ENCODE measurements around the gene ITPRIP.
A peak's percentile ranks its signal among the peaks of the same experiment; 100 is the strongest.

DNA sequence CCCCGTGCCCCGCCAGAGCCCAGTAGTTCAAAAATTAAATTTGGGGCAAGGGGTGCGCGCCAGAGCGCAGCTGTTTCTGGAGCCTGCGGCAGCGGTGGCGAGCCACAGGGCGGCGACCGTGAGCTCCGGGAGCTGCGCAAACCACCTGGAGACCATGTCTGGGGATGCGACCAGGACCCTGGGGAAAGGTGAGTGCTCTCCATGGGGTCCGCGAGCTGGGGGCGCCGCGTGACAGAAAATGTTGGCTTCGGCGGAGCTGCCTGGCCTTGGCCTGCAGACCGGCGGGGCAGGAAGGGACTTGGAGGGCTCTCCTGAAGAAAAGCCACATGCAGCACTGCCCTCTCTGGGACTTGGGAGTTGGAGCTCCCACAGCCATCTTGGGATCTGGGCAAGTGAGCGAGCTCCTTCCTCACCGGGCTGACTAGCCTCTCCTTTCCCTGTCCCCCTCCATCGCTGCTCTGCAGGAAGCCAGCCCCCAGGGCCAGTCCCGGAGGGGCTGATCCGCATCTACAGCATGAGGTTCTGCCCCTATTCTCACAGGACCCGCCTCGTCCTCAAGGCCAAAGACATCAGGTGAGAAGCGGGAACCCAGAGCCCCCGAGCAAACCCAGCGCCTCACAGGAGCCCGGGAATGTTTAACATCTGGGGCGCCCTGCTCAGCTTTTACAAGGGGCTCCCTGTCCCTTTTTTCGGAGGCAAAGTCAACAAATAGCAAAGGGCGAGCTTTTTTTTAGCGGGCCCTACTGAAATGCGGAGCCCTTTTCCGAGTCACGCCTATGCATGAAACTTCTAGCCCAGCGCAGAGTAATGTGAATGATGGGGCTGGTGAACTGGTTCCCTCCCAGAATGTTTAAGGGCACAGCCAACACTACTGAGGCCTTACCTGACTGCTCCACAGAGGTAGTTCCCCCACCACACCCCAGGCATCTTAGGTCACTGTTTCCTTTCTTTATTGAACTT lies 63.2 kb downstream of the ITPRIP start:
- TF ChIP-seq, protein P1, sequence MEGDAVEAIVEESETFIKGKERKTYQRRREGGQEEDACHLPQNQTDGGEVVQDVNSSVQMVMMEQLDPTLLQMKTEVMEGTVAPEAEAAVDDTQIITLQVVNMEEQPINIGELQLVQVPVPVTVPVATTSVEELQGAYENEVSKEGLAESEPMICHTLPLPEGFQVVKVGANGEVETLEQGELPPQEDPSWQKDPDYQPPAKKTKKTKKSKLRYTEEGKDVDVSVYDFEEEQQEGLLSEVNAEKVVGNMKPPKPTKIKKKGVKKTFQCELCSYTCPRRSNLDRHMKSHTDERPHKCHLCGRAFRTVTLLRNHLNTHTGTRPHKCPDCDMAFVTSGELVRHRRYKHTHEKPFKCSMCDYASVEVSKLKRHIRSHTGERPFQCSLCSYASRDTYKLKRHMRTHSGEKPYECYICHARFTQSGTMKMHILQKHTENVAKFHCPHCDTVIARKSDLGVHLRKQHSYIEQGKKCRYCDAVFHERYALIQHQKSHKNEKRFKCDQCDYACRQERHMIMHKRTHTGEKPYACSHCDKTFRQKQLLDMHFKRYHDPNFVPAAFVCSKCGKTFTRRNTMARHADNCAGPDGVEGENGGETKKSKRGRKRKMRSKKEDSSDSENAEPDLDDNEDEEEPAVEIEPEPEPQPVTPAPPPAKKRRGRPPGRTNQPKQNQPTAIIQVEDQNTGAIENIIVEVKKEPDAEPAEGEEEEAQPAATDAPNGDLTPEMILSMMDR (conservative IDR thresholded peaks at IDR 0.05 in 1 of 2, IDR thresholded peaks at IDR 0.05 in 1 of 2; ENCODE audit: low read depth in 1 of 2, low read length in 2 of 2): peak; percentile 81 to 91
- no peak for TF ChIP-seq EZH2 (IDR thresholded peaks at IDR 0.05; ENCODE audit: low read length, missing control alignments)

All from fibroblast of lung (primary cell).